ENCODE measurements around the gene SPTSSB. TPM values are rescaled to one million over a fixed set of nuclear protein-coding genes. Genes with fewer than 3 reads are reported as not detected.

SPTSSB gene
- total RNA-seq, 4 donors from 2014 or later = 91.6 to 175 (median 109) TPM

- intact Hi-C loops (cut with DNase I; ENCODE audit: low total_unique reads) = no loop called here
- WGBS, 2 donors = 71 to 88% methylated on average over 3 of the region's 3 CpGs
- TF ChIP-seq CTCF (IDR thresholded peaks at IDR 0.05) = no peak
- TF ChIP-seq POLR2A (IDR thresholded peaks at IDR 0.05) = no peak
- no peak for DNase-seq (ENCODE audit: low spot score in 2 of 2)
- H3K4me3 ChIP-seq (ENCODE audit: low read depth, poor library complexity, severe bottlenecking) = no peak overlapping the region
Observed at GRCh38 chr3:161314836-161315395, 56.4 kb downstream of the SPTSSB start.

- no peak overlapping the region for H3K4me3 ChIP-seq (ENCODE audit: low read depth, poor library complexity, severe bottlenecking)
- no peak for TF ChIP-seq CTCF (IDR thresholded peaks at IDR 0.05)
- TF ChIP-seq POLR2A (IDR thresholded peaks at IDR 0.05) = no peak
- no peak for DNase-seq (ENCODE audit: low spot score in 2 of 2)
- intact Hi-C loops (cut with DNase I; ENCODE audit: low total_unique reads) = no loop called here
- 70 to 73% methylated on average over 5 of the region's 5 CpGs for WGBS, 2 donors
Observed at GRCh38 chr3:161310649-161311423, 60.5 kb downstream of the SPTSSB start.

- H3K4me3 ChIP-seq (ENCODE audit: low read depth, poor library complexity, severe bottlenecking) = no peak overlapping the region
- TF ChIP-seq CTCF (IDR thresholded peaks at IDR 0.05) (no peak), POLR2A (IDR thresholded peaks at IDR 0.05) (no peak)
- 92 to 93% methylated on average over 2 of the region's 2 CpGs for WGBS, 2 donors
Observed at GRCh38 chr3:161305095-161305991, 66.0 kb downstream of the SPTSSB start.

GRCh38 chr3:161296814-161297213 lies 74.5 kb downstream of the SPTSSB start:
- intact Hi-C loops (cut with DNase I; ENCODE audit: low total_unique reads) = no loop called here
- H3K4me3 ChIP-seq (ENCODE audit: low read depth, poor library complexity, severe bottlenecking) = no peak overlapping the region
- 78% methylated on average over 3 of the region's 3 CpGs for WGBS, 2 donors
- TF ChIP-seq POLR2A (IDR thresholded peaks at IDR 0.05) (no peak), CTCF (IDR thresholded peaks at IDR 0.05) (no peak)
- DNase-seq (ENCODE audit: low spot score in 2 of 2) = no peak

More at GRCh38 chr3:161305095-161305991, 66.0 kb downstream of the SPTSSB start:
- no peak for DNase-seq (ENCODE audit: low spot score in 2 of 2)
- intact Hi-C loops (cut with DNase I; ENCODE audit: low total_unique reads) = no loop called here

GRCh38 chr3:161295325-161295724 lies 76.0 kb downstream of the SPTSSB start:
- no peak overlapping the region for H3K4me3 ChIP-seq (ENCODE audit: low read depth, poor library complexity, severe bottlenecking)
- no peak for TF ChIP-seq CTCF (IDR thresholded peaks at IDR 0.05)
- TF ChIP-seq POLR2A (IDR thresholded peaks at IDR 0.05) = no peak
- intact Hi-C loops (cut with DNase I; ENCODE audit: low total_unique reads) = no loop called here
- DNase-seq (ENCODE audit: low spot score in 2 of 2) = no peak

Other genes starting within 250 kb of the SPTSSB start
- gene NMD3, start 150.2 kb downstream of the SPTSSB start, total RNA-seq = 10 to 100 TPM; 25.4 to 37.0 (median 30.0) TPM
- gene OTOL1, start 125.3 kb upstream of the SPTSSB start, total RNA-seq = not detected

Measured in lower leg skin (tissue), 4 donors.